Neural cell (in vitro differentiated cells): ENCODE measurements around the gene DUSP5. TPM values are rescaled to one million over a fixed set of nuclear protein-coding genes. Genes with fewer than 3 reads are reported as not detected.

Source experiments
- H2AFZ ChIP-seq: fragments of 200-600, 300-800 bp; sonication (generic), shearing (Covaris generic); 2 replicates; pipeline ENCODE4 v1.6.0; 2014; ENCODE audit warnings: low read depth, mild to moderate bottlenecking, antibody characterized with exemption, low read length, moderate library complexity
- H3F3A ChIP-seq: fragments of 200-600 bp; shearing (Covaris generic); 2 replicates; pipeline ENCODE4 v1.6.1; 2016; ENCODE audit warnings: mild to moderate bottlenecking, moderate library complexity, mixed read lengths, antibody characterized with exemption, low read length; ENCODE audit not compliant: insufficient read depth, poor library complexity, severe bottlenecking
- H3K27ac ChIP-seq: fragments of 200-600, 300-800 bp; sonication (generic), shearing (Covaris generic); 2 replicates; pipeline ENCODE4 v1.5.1; 2014; ENCODE audit warnings: mild to moderate bottlenecking, low read length, moderate library complexity
- H3K27me3 ChIP-seq: fragments of 300-800, 200-600 bp; sonication (generic), shearing (Covaris generic); 2 replicates; pipeline ENCODE4 v1.6.0; 2014; ENCODE audit warnings: mild to moderate bottlenecking, low read depth, low read length, moderate library complexity; ENCODE audit not compliant: insufficient read depth
- H3K36me3 ChIP-seq: fragments of 300-800, 200-600 bp; sonication (generic), shearing (Covaris generic); 2 replicates; pipeline ENCODE4 v1.5.1; 2014; ENCODE audit warnings: mild to moderate bottlenecking, antibody characterized with exemption, low read length, moderate library complexity; ENCODE audit not compliant: insufficient read depth
- H3K4me2 ChIP-seq: fragments of 300-800, 200-600 bp; sonication (generic), shearing (Covaris generic); 2 replicates; pipeline ENCODE4 v1.6.0; 2014; ENCODE audit warnings: mild to moderate bottlenecking, low read length
- H3K4me3 ChIP-seq: fragments of 300-800, 200-600 bp; sonication (generic), shearing (Covaris generic); 2 replicates; pipeline ENCODE4 v1.5.1; 2014; ENCODE audit warnings: mild to moderate bottlenecking, low read length, moderate library complexity
- H3K79me2 ChIP-seq: fragments of 200-600 bp; shearing (Covaris generic); replicated peaks from 2 replicates; pipeline ENCODE4 v1.6.0; 2014; ENCODE audit warnings: mild to moderate bottlenecking, low read length, moderate library complexity; ENCODE audit not compliant: insufficient read depth
- H3K9ac ChIP-seq: fragments of 300-800, 200-600 bp; sonication (generic), shearing (Covaris generic); 2 replicates; pipeline ENCODE4 v1.6.1; 2016; ENCODE audit warnings: mild to moderate bottlenecking, low read length, mixed read lengths
- H3K9me2 ChIP-seq: fragments of 200-600 bp; shearing (Covaris generic); 2 replicates; pipeline ENCODE4 v1.6.1; 2016; ENCODE audit warnings: mild to moderate bottlenecking, low read length, mixed read lengths; ENCODE audit not compliant: insufficient read depth
- H3K9me3 ChIP-seq: fragments of 200-600, 300-800 bp; sonication (generic), shearing (Covaris generic); 2 replicates; pipeline ENCODE4 v1.6.1; 2016; ENCODE audit warnings: mild to moderate bottlenecking, mixed run types, low read length, moderate library complexity, mixed read lengths
- H4K20me1 ChIP-seq: fragments of 200-600 bp; shearing (Covaris generic); 2 replicates; pipeline ENCODE4 v1.6.1; 2016; ENCODE audit warnings: mild to moderate bottlenecking, mixed run types; ENCODE audit not compliant: insufficient read depth
- EP300 ChIP-seq: fragments of 450-650 bp; conservative IDR thresholded peaks from 2 replicates; pipeline ENCODE4 v1.6.1; 2014; ENCODE audit warnings: antibody characterized with exemption, mild to moderate bottlenecking, moderate library complexity; ENCODE audit not compliant: poor library complexity, severe bottlenecking
- EZH2 ChIP-seq: fragments of 200-600, 300-800 bp; shearing (Covaris generic), sonication (generic); IDR thresholded peaks from 2 replicates; pipeline ENCODE4 v1.6.1; 2014; ENCODE audit warnings: antibody characterized with exemption, low read length, borderline replicate concordance, mild to moderate bottlenecking; ENCODE audit not compliant: insufficient read depth, poor library complexity, severe bottlenecking
- MXI1 ChIP-seq: fragments of 450-650 bp; conservative IDR thresholded peaks from 2 replicates; pipeline ENCODE4 v1.6.1; 2014; ENCODE audit warnings: antibody characterized with exemption, mild to moderate bottlenecking; ENCODE audit not compliant: poor library complexity, severe bottlenecking
- POLR2AphosphoS5 ChIP-seq: IDR thresholded peaks from 2 replicates; pipeline ENCODE4 v1.6.1; 2012
- RAD21 ChIP-seq: fragments of 450-650 bp; conservative IDR thresholded peaks from 2 replicates; pipeline ENCODE4 v1.6.1; 2014; ENCODE audit warnings: antibody characterized with exemption, mild to moderate bottlenecking, moderate library complexity
- SMC3 ChIP-seq: fragments of 450-650 bp; conservative IDR thresholded peaks from 2 replicates; pipeline ENCODE4 v1.6.1; 2014; ENCODE audit warnings: antibody characterized with exemption, mild to moderate bottlenecking, moderate library complexity; ENCODE audit not compliant: poor library complexity
- TAF1 ChIP-seq: IDR thresholded peaks from 2 replicates; pipeline ENCODE4 v1.6.1; 2012; ENCODE audit warnings: low read depth
- polyA plus RNA-seq: library from polyadenylated mRNA; depleted of rRNA; stranded (reverse); fragments of >200 nt; gene quantifications from 2 replicates; pipeline ENCODE4 v1.2.3, GENCODE V29; 2014
- TF ChIP-seq, protein P1 (sequence below): IDR thresholded peaks from 2 replicates; pipeline ENCODE4 v1.6.1; 2012; ENCODE audit warnings: borderline replicate concordance
- TF ChIP-seq, protein P2 (sequence below): fragments of 450-650 bp; IDR thresholded peaks from 2 replicates; pipeline ENCODE4 v1.5.1; 2014; ENCODE audit warnings: antibody characterized with exemption, mild to moderate bottlenecking, moderate library complexity; ENCODE audit not compliant: poor library complexity, severe bottlenecking

The DUSP5 gene
- polyA plus RNA-seq, 1 donor from 2014 or later = 2.2 TPM

DNA sequence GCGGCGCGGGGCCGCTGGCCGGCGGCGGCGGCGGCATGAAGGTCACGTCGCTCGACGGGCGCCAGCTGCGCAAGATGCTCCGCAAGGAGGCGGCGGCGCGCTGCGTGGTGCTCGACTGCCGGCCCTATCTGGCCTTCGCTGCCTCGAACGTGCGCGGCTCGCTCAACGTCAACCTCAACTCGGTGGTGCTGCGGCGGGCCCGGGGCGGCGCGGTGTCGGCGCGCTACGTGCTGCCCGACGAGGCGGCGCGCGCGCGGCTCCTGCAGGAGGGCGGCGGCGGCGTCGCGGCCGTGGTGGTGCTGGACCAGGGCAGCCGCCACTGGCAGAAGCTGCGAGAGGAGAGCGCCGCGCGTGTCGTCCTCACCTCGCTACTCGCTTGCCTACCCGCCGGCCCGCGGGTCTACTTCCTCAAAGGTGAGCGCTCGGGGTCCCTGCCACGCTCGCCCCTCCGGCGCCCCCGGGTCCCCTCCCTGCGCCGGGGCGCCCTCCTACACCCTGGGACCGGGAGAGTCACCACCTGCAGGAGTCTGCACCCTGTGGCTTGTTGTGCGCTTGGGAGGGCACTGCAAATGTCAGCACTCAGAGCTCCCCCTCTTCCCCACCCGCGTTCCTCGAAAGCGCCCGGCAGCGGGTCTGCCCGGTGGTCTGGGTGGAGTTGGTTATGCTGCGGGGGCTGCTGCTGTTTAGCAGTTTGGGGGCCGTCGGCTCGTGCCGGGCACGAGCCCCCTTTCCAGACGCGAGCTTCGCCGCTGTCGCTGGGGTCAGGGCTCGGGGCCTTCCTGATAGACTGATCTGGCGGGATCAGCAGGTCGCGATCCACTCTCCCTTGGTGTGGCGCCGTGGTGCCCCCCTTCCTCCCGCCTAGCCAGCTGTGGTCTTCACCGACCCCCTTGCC lies 627 bp downstream of the DUSP5 start:
- peak overlapping the region; percentile 86 for H3K4me3 ChIP-seq
- TF ChIP-seq, protein P1, sequence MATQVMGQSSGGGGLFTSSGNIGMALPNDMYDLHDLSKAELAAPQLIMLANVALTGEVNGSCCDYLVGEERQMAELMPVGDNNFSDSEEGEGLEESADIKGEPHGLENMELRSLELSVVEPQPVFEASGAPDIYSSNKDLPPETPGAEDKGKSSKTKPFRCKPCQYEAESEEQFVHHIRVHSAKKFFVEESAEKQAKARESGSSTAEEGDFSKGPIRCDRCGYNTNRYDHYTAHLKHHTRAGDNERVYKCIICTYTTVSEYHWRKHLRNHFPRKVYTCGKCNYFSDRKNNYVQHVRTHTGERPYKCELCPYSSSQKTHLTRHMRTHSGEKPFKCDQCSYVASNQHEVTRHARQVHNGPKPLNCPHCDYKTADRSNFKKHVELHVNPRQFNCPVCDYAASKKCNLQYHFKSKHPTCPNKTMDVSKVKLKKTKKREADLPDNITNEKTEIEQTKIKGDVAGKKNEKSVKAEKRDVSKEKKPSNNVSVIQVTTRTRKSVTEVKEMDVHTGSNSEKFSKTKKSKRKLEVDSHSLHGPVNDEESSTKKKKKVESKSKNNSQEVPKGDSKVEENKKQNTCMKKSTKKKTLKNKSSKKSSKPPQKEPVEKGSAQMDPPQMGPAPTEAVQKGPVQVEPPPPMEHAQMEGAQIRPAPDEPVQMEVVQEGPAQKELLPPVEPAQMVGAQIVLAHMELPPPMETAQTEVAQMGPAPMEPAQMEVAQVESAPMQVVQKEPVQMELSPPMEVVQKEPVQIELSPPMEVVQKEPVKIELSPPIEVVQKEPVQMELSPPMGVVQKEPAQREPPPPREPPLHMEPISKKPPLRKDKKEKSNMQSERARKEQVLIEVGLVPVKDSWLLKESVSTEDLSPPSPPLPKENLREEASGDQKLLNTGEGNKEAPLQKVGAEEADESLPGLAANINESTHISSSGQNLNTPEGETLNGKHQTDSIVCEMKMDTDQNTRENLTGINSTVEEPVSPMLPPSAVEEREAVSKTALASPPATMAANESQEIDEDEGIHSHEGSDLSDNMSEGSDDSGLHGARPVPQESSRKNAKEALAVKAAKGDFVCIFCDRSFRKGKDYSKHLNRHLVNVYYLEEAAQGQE = no peak
- TF ChIP-seq, protein P2, sequence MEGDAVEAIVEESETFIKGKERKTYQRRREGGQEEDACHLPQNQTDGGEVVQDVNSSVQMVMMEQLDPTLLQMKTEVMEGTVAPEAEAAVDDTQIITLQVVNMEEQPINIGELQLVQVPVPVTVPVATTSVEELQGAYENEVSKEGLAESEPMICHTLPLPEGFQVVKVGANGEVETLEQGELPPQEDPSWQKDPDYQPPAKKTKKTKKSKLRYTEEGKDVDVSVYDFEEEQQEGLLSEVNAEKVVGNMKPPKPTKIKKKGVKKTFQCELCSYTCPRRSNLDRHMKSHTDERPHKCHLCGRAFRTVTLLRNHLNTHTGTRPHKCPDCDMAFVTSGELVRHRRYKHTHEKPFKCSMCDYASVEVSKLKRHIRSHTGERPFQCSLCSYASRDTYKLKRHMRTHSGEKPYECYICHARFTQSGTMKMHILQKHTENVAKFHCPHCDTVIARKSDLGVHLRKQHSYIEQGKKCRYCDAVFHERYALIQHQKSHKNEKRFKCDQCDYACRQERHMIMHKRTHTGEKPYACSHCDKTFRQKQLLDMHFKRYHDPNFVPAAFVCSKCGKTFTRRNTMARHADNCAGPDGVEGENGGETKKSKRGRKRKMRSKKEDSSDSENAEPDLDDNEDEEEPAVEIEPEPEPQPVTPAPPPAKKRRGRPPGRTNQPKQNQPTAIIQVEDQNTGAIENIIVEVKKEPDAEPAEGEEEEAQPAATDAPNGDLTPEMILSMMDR = peak; percentile 46
- TF ChIP-seq RAD21 = no peak
- no peak for TF ChIP-seq TAF1
- TF ChIP-seq EZH2 = no peak
- TF ChIP-seq SMC3 = peak; percentile 38
- no peak for TF ChIP-seq POLR2AphosphoS5
- TF ChIP-seq MXI1 = peak; percentile 33
- no peak for TF ChIP-seq EP300
- peak overlapping the region; percentile 1 for H3K4me2 ChIP-seq
- no peaks in the 10 kb centered on the region for H3K36me3 ChIP-seq
- peak overlapping the region; percentile 82 for H3K9ac ChIP-seq
- no peaks in the 10 kb centered on the region for H4K20me1 ChIP-seq
- H3K9me3 ChIP-seq = no peaks in the 10 kb centered on the region
- no peaks in the 10 kb centered on the region for H3K9me2 ChIP-seq
- H3K79me2 ChIP-seq = no peaks in the 10 kb centered on the region
- no peaks in the 10 kb centered on the region for H3F3A ChIP-seq
- peak overlapping the region; percentile 24 for H3K27ac ChIP-seq
- H2AFZ ChIP-seq = no peak overlapping the region
- H3K27me3 ChIP-seq = peaks cover 50% of the 10 kb centered on the region

DNA sequence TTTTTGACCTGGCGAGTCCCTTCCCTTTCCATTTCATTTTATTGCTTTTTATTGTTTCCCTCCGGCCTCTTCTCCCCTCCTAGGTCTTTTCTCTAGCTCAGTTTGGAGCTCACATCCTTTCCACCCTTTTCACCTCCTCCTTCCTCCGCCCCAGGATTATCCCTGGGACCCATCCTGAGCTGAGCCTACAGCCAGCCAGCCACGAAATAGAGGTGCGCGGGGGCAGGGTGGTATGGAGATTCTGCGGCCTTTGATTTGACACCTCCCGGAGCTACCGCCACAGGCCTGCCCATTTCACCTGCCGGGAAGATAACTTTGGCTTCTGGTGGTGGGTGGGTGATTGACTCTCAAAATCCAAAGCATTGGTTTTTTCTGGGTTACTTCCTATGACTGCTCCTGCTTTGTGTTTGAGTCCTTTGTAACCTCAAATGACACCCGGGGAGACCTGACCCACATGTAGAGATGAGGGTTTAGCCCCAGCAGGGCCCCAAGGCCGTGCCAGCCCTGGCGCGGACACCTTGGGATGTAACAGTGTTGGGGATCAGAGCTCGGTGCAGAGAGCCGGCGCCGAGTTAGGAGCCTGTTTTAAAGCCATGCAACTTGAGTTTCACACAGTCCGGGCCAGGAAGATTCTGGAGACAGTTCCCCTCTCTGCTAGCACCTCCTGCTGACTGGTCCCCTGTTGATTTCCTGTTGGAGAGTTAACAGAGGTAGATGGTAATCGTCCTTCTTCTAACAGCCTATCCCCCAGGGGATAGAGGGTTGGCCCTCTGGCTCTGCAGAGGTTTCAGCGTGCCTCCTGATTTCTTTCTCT lies 1.5 kb downstream of the DUSP5 start:
- TF ChIP-seq, protein P2 = no peak
- TF ChIP-seq POLR2AphosphoS5 = no peak
- no peak for TF ChIP-seq SMC3
- no peak for TF ChIP-seq EZH2
- Histone ChIP-seq H3K27me3 (peaks cover 50% of the 10 kb centered on the region), H3K36me3 (no peaks in the 10 kb centered on the region), H3K9me2 (no peaks in the 10 kb centered on the region), H2AFZ (no peak overlapping the region), H3F3A (no peaks in the 10 kb centered on the region), H3K4me2 (peak overlapping the region; percentile 1), H3K79me2 (no peaks in the 10 kb centered on the region), H3K9me3 (no peaks in the 10 kb centered on the region), H3K4me3 (peak overlapping the region; percentile 86), H3K27ac (no peak overlapping the region), H4K20me1 (no peaks in the 10 kb centered on the region), H3K9ac (peak overlapping the region; percentile 82)
